Right hindlimb (tissue), 1 donor: ENCODE measurements around the gene ANKRD40.
"Not testable (repeated sequence)": the region's sequence is repeated elsewhere in the genome, so short reads cannot be mapped to it uniquely, and the experiment has no call there.

Experiments
- DNase-seq: peaks from one replicate; pipeline ENCODE4 v3.0.0-alpha.2; 2018

Gene ANKRD40

GRCh38 chr17:50707289-50708049 lies at the start of gene ANKRD40:
ANKRD40 (minus strand) TSS chr17:50707914; CDS start chr17:50707654, 260 bp downstream.
- peak; percentile 94 for DNase-seq

- DNase-seq, result no peak
Measured at GRCh38 chr17:50754521-50754920, 46.8 kb upstream of the ANKRD40 start.

GRCh38 chr17:50749245-50749644 lies 41.5 kb upstream of the ANKRD40 start:
- no peak for DNase-seq

GRCh38 chr17:50745631-50746030 lies 37.9 kb upstream of the ANKRD40 start:
- DNase-seq, result no peak

GRCh38 chr17:50739098-50739497 lies 31.4 kb upstream of the ANKRD40 start:
- no peak for DNase-seq

- DNase-seq, result no peak
Measured at GRCh38 chr17:50737118-50737698, 29.5 kb upstream of the ANKRD40 start.

- DNase-seq, result no peak
Measured at GRCh38 chr17:50735287-50735686, 27.6 kb upstream of the ANKRD40 start.

GRCh38 chr17:50731575-50732460 lies 24.1 kb upstream of the ANKRD40 start:
- DNase-seq, result no peak

- no peak for DNase-seq
Measured at GRCh38 chr17:50728881-50729765, 21.4 kb upstream of the ANKRD40 start.

- DNase-seq, result no peak
Measured at GRCh38 chr17:50728112-50728429, 20.4 kb upstream of the ANKRD40 start.

GRCh38 chr17:50725769-50726655 lies 18.3 kb upstream of the ANKRD40 start:
- no peak for DNase-seq

- DNase-seq, result not testable (repeated sequence)
Measured at GRCh38 chr17:50724622-50725021, 16.9 kb upstream of the ANKRD40 start.

- no peak for DNase-seq
Measured at GRCh38 chr17:50722746-50723145, 15.0 kb upstream of the ANKRD40 start.

- no peak for DNase-seq
Measured at GRCh38 chr17:50721194-50722010, 13.7 kb upstream of the ANKRD40 start.

GRCh38 chr17:50719924-50720794 lies 12.4 kb upstream of the ANKRD40 start:
- DNase-seq, result no peak

- DNase-seq, result peak; percentile 97
Measured at GRCh38 chr17:50719144-50719923, 11.6 kb upstream of the ANKRD40 start, which contains the start of gene LUC7L3. LUC7L3 (plus strand) TSS chr17:50719603; CDS start chr17:50719733, 130 bp downstream.

- no peak for DNase-seq
Measured at GRCh38 chr17:50715471-50715870, 7.8 kb upstream of the ANKRD40 start.

GRCh38 chr17:50712641-50713040 lies 4.9 kb upstream of the ANKRD40 start:
- no peak for DNase-seq

- no peak for DNase-seq
Measured at GRCh38 chr17:50710650-50711049, 2.9 kb upstream of the ANKRD40 start.
